Iris pigment epithelial cell (primary cell): Measurements from ENCODE around the gene EPHA4.

Source experiments
- DNase-seq: peaks from one replicate; pipeline ENCODE4 v3.0.0-alpha.2; 2011; ENCODE audit warnings: low read depth

Gene EPHA4

GRCh38 chr2:221571551-221572218, 419 bp downstream of the EPHA4 start:
- DNase-seq: peak; percentile 60

GRCh38 chr2:221571025-221571550, 1.0 kb downstream of the EPHA4 start:
- peak; percentile 16 for DNase-seq

DNA sequence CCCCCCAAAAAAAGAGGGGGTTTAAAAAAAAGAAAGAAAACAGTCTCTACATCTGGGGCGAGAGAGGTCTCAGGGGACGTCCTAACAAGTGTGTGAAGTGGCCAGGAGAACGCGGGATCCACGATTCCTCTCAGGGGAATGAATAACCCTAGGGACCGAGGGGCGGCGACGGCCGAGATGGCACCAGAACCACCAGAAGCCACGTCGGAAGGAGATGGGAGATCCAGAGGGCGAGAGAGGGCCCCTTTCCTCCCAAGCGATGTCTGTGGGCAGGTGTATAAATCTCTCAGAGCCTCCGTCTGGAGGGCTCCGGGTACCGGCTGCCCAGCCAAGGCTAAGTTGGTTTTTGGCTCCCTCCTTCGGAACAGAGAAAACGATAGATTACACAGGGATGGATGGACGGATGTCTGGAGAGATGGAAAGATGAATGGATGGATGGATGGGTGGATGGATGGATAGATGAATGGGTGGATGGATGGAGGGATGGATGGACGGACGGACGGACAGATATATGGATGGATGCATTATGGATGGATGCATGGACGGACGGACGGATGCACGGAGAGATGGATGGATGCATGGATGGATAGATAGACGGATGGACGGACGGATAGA, 1.7 kb downstream of the EPHA4 start:
- peak; percentile 47 for DNase-seq

- DNase-seq: no peak
Observed at GRCh38 chr2:221569871-221570270, 2.2 kb downstream of the EPHA4 start.

DNA sequence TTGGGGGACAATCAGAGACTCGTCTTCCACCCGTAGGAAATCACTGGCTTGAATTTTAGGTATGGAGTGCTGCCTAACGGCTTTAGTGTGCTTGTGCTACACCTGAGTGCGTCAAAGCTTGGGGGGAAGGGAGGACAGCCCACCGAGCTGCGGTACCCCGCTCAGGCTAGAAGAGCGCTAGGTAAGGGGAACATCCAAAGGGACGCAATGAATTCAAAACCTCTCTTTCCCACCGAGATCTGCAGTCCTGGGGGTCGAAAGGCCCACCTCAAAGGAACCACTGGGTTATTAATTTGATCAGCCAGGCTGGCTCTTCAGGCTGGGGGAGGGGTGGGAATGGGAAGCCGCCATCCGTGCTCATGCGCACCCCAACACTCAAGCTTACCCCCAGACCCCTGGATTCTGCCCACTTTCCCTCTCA, 2.7 kb downstream of the EPHA4 start:
- DNase-seq: no peak

DNA sequence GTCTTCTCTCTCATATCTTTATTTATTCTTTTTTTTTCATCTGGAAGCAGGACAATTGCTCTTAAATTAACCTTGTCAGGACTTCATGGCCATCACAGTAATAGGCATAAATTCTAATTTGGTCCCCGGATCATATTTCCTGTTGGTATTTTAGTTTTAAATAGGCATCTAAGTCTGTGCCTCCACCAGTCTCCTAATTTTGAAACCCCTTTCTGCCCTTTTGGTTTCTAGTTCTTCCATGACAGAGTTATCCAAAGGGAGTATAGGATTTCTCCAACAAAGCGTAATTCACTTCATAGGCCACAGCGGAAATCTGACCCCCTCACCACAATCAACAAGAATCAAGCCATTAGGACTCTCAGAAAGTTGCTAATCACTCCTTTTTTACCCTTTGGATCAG, 3.8 kb downstream of the EPHA4 start:
- no peak for DNase-seq

DNA sequence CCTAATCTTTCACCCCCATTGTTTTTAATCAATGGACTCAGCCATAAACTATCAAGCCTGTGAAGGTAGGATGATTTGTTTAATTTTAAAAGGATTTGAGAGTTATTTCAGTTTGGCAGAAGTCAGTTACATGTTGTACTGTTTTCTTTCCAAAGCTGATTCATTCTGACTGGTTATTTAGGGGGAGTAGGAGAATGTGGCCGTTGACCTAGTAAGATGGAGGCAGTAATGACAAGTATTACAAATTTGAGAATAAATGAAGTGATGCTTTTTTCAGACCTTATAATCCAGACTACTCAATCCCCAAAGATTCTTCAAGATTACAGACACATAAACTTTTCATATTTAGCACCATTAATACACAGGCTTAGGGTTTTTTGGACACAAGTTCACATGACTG, 4.3 kb downstream of the EPHA4 start:
- DNase-seq: peak; percentile 48

DNA sequence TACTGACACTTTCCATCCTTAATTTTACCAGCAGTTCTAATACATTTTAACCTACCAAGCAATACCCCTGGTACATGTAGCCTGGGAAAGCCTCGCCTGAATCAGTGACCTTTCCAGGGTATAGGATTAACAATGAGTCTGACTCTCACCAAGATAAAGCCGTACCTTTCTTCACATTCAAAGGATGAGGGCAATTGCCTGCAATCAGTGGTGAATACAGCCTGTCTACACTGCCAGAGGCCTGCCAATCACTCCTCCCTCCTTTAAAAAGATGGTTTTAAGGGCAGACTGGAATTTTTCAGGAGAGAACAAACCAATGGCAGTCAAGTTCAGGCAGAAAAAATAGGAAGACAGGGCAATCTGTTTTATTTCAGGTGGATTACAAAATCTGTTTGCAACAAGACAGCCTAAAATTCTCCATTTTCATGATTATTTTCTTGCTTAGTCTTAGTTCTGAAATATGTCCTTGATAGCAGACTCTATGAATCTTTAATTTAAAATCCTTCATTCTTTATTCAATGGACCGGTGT, 4.8 kb downstream of the EPHA4 start:
- DNase-seq: no peak

DNA sequence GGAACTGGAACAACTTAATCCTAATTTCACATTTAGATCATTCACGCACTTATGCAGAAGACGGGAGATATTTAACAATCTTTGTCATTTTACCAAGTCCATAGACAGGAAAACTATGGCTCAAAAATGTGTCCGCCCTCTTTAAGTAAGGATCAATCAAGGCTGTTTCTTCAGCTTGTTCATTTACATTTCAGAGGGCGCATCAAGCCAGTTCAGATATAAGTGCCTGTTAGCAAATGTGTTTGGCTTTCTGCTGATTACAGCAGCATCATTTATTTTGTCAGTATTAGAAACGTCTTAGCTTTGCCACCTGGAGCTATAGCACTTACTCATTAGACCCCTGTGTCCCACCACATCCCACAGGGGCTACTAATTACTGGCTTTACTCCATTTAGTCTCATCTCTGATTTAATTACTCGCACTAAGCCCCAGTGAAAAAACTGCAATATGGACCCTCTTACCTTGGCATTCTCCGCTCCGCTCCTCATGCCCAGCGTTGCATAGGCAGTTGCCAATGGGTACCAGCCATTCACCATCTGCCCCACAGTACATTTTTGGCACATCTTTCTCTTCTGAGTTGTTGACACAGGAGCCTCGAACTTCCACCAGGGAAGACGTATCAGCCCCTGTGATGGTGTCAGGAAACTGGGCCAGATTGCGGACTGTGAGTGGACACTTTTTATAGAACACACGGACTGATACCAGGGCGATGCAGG, 8.7 kb downstream of the EPHA4 start:
- DNase-seq: no peak

DNA sequence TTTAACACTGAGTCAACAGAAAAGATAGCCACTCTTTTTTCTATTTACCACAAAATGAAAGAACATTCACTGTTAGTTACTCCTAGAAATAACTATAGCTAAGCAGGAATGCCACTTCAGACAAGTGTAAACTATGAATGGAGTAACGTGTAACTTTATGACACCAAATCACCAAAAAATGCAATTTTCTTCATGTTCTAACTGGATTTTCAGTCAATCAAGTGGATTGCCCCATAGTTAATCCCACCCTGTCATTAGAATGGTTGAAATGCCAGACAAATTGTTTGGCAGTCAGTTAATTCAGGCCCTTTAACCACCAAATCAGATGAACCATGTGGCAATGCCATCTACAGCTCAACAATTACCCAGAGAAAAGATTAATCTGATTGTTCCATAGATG, 9.9 kb downstream of the EPHA4 start:
- peak; percentile 40 for DNase-seq

- DNase-seq: no peak
Observed at GRCh38 chr2:221561770-221562169, 10.3 kb downstream of the EPHA4 start.

DNA sequence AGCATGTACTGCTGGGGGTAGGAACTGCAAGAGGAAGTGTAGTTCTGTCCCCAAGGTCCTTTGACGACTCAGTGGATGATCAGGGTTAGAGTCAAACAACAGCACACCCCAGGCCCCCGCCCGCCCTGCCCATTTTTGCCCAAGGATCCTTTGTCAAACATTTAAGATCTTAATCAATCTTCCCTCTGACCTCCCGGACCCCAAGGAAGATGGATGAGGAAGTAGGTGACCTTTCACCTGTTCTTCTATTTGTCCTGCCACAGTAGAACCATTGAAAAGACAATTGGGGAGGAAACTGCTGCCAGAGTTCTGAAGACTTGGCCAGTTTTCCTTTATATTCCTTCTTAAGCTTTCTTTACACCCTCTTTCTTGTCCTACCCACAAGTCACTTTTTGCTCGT, 12.1 kb downstream of the EPHA4 start:
- DNase-seq: no peak

DNA sequence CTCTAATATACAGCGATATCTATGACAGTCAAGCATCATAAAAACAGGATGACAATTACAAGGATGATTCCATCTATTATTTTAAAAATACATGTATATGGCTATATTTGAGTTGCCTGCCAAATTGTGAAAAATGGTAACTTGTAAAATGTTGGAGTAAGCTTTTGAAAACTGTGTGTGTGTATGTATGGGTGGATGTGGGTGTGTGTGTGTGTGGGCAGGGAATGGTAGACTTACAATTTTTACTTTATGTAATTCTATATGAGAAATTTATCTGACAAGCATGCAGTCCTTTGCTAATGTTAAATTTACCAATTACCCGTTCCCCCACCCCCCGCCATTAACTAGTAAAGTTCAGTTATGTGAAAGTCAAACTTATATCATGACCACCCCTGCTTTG, 14.0 kb downstream of the EPHA4 start:
- no peak for DNase-seq

DNA sequence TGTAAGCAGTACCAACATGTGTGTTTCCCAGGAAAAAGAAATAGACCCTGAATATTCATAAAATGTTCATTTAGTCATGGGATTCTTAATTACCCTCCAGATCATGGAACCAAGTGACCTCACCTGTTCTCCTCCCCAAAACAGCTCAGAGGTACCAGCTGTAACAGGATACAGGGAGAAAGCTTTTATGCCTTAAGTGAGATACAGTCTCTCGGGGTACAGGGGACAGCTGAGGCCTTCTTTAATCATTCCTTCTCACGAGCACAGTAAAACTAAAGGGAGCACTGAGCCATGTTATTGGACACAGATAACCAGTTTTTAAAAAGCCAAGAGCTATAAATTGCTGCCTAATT, 16.6 kb downstream of the EPHA4 start:
- DNase-seq: no peak

- DNase-seq: peak; percentile 53
Observed at GRCh38 chr2:221554769-221555493, 17.2 kb downstream of the EPHA4 start.

- DNase-seq: no peak
Observed at GRCh38 chr2:221553333-221553732, 18.8 kb downstream of the EPHA4 start.

GRCh38 chr2:221552291-221552690, 19.8 kb downstream of the EPHA4 start:
- DNase-seq: no peak

GRCh38 chr2:221551864-221552263, 20.2 kb downstream of the EPHA4 start:
- no peak for DNase-seq

- DNase-seq: peak; percentile 42
Observed at GRCh38 chr2:221549143-221549542, 23.0 kb downstream of the EPHA4 start.

GRCh38 chr2:221546505-221547225, 25.4 kb downstream of the EPHA4 start:
- no peak for DNase-seq

DNA sequence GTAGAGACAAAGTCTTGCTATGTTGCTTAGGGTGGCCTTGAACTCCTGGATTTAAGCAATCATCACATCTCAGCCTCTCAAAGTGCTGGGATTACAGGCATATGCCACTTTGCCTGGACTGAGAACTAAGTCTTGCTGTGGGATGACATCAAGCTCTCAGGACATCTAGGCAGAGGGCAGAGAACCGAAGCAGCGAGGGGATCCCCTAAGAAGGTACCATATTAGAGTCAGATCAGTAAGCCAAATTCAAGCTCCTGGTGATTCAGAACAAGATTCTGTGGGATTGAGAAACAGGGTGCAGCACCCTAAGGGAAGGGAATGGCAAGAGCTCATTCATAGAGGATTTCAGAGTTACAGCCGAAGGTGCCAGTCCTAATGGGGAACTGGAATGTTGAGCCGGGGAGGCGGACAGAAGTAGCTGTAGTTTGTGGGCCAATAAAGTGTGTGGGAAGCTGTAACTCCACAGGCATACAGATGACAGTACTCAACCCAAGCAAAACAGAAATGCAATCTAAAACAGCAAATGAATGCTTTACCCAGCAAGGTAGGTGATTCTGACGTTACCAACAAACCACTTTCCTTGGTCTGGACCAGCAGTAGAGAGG, 30.9 kb downstream of the EPHA4 start:
- DNase-seq: no peak
